Dermis blood vessel endothelial cell (primary cell): ENCODE results near the gene TSPAN19. TPM values are rescaled to one million over a fixed set of nuclear protein-coding genes. Genes with fewer than 3 reads are reported as not detected.
"Not testable (repeated sequence)": the region's sequence is repeated elsewhere in the genome, so short reads cannot be mapped to it uniquely, and the experiment has no call there.

Source experiments
- DNase-seq: peaks from one replicate; pipeline ENCODE4 v3.0.0; 2010
- total RNA-seq: library from RNA; depleted of rRNA; stranded (reverse); fragments of >200 nt; gene quantifications from 2 replicates; pipeline ENCODE4 v1.2.3, GENCODE V29; 2014

Gene TSPAN19
- total RNA-seq: under 0.01 TPM in 1 of 2 replicates, not detected in the other

DNA sequence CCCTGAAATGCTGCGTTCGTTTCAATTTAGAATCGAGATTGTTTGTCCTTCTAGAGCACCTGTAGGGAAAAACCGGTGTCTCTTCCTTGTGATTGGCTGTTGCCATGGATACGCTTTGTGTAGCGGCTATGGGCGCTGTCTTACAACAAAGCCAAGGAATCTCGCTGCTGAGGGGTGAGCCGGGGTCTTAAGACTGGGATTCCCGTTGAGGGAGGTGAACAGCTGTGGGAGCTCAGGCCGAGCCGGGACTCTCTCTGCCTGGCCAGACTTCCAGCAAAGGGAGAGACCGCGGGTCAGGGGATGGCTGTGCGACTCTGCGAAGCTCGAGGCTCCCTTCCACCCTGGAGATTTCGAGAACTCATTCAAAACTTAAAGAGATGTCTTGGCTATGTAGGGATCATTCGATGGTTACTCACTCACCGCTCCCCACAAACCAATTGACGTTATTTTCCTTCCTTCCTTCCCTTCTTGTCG is at the start of gene TSPAN19, which contains the start of gene LRRIQ1:
Gene TSPAN19 (minus strand): TSS at position 44 of the 474 bp plus-strand sequence. CDS start 6,331 bp downstream, outside the sequence.
Gene LRRIQ1 (plus strand): TSS at position 118 of the 474 bp plus-strand sequence. CDS start 1,826 bp downstream, outside the sequence.
- DNase-seq: peak; percentile 88

DNA sequence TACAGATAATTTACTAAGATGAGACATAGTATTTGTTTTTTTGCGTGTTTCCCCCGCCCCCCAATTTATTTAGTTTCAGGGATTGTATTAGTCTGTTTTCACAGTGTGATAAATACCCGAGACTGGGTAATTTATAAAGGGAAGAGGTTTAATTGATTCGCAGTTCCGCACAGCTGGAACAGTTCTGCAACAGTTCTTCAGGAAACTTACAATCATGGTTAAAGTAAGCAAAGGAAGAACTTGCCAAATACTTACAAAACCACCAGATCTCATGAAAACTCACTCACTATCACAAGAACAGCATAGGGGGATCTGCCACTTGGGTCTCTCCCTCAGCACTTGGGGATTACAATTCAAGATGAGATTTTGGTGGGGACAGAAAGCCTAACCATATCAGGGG is 49.0 kb upstream of the TSPAN19 start:
- no peak for DNase-seq

DNA sequence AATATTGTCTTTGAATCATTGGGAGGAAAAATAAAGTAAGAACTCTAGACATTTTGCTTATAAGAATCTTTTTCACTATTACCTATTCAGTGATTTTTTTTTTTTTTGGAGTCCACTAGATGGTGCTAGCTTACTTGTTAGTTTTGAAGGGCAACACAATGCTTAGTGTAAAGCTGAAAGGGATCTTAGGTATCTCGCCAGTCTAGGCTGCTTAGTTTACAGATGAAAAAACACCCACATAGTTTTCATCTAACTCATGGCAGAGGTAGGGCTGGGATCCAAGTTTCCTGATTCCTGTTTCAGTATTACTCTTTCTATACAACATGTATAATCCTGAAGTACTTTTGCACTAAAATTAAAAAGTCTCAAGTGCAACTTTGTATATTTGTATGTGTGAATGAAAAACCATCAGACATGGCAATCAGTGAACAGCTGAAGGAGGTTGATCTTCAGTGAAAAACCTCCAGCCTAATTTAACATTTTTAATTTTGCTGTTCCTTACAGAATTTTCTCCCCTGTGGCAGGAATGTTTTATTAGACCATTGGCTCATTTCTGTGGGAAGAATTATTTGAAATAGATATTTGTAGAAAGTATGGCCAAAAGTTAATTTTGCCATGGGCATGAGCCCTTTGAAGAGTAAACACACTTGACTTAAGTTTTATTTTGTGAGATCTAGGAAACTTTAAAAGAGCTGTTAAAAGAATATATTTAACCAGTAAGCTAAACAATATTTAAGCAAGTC is 40.8 kb upstream of the TSPAN19 start:
- peak; percentile 63 for DNase-seq

DNA sequence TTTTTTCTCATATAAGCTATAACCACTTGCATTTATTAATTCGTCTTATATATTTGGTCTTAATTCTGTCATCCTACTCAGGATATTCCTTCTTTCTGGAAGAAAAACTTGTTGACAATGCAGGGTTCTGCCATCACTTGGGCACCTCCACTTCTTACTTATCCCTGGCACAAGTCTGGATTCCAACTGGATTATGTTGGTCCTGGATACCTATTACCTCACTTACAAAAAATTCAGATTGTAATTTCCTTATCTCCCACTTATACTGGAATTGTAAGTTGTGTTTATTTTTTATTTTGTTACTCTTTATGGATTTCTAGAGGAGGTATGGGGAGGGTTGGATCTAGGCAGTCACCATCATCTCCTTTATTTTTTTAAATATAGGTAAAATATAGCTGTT is 36.7 kb upstream of the TSPAN19 start:
- DNase-seq: no peak

DNA sequence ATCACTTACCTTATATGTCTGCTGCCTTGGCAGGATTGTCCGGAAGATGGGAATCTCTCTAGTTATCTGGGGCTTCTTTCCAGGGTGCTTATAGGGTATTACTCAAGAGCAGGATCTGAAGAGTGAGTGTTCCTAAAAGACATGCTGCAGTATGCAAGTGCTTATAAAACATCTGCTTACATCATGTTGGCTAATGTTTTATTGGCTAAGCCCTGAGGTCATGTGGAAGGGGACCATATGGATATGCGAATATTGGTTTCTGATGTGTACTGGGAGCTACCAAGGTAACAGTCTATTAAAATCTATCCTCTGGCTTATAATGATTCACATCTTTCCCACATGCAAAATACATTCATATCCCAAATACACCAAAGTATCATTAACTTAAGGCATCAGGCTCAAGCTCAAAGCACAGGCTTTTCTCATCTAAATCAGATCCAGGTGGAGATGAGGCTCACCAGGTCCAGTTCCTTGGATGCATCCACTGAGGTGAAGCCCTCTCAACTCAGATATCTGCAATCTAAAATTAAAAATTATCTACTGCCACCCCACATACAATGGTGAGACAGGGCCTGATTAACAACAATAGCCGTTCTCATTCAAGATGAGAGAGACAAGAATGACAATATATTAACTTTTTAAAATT is 29.9 kb upstream of the TSPAN19 start:
- no peak for DNase-seq

DNA sequence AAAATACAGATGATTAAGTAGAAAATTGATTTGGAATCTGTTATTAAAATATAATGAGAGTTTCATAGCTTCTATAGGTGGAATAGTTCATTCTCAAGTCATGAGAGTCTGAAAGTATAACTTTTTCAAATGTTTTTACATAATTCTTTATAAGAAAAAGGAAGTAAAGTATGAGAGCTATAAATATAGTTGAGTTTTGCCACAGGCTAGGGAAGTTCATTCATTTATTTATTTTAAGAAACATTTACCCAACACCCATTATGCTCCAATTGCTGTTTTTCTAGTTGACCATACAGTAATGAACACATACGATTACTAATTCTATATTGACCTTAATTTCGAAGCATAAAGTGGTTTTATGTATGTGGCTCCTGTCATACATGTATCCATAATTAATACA is 24.8 kb upstream of the TSPAN19 start:
- DNase-seq: no peak

DNA sequence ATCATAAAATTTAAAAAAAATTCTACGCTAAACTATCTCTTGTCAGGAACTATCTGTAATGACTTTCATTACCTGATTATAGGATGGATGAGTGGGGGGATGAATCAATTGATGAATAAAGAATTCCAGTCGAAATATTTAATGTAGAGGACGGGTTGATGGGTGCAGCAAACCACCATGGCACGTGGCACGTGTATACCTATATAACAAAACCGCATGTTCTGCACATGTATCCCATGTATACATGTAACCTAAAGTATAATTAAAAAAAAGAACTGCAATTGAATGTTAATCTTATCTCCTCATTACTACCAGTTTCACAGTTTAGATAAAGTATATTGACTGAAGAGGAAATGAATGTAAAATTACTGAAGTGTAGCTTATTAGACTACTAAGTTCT is 23.5 kb upstream of the TSPAN19 start:
- DNase-seq: no peak

DNA sequence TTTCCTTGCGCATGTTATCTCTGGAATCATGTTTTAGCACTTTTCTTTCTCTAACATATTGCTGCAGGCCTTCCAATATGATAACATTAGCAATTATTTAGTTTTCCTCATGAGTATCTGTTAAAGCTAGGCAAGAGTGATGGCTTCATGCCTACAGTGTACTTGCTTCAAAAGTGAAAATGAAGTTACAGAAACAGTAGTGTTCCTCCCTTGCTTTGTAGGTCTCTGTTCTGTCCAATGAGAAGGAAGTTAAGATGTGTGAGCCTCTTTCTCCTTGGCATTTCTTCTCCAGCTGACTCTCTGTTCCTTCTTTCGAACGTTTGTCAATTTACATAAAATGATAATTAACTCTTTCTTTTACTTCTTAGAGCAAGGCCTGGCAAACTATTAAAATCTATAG is 22.3 kb upstream of the TSPAN19 start:
- no peak for DNase-seq

DNA sequence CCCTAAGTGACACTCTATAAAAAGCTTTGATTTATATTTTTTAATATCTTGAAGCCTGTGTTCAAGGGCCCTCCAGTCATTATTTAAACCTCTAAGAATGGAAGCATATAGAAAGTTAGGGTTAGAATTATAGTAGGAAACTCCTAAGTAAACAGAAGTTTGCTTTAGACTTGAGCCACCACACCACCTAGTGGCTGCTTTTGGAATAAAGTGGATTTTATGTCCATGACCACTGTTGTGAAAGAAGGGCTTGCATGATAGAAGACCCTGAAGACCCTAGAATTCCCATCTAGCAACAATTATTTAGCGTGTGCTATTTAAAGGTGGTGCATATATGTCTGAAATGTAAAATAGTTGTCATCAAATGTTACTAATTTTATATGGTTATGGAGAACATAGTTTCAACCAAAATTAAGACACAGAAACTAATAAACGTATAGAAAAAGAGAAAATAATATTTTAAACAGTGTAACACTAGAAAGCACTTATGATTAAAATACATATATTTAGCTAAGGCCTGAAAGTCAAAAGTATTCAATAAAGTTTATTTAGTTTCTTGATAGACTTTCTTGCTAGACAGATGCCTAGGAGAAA is 21.4 kb upstream of the TSPAN19 start:
- peak; percentile 72 for DNase-seq

DNA sequence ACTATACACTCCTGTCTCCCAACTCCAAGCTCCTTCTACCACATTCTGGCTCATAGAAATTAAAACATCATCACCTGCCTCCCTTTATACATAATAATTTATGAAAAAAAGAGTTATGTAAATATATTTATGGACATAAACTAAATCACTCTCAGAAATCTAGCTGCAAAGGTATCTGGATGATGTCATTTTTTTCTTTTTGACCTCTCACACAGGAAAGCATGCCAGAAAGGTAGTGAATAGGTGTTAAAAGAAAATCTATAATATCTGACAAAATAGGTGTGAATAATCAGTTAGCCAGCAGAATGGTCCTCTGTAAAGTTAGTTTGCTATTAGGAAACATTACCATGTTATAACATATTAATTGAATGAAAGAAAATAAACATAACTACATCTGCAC is 7.8 kb upstream of the TSPAN19 start:
- DNase-seq: no peak

DNA sequence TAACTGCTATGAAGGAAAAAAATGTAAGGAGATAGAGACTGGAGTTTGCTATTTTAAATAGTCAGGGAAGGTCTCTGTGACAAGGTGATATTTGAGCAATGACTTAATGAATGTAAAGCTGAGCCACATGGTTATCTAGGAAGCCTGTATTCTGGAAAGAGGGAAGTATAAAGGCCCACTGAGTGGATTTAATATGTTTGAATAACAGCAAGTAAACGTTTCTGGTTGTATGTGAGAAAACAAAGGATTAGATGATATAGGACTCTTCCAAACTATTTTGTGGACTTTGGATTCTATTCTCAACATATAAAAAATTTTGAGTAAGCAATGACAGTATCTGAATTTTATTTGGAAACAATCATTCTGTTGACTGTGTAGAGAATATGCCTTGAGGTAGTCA is 5.3 kb upstream of the TSPAN19 start:
- DNase-seq: no peak

DNA sequence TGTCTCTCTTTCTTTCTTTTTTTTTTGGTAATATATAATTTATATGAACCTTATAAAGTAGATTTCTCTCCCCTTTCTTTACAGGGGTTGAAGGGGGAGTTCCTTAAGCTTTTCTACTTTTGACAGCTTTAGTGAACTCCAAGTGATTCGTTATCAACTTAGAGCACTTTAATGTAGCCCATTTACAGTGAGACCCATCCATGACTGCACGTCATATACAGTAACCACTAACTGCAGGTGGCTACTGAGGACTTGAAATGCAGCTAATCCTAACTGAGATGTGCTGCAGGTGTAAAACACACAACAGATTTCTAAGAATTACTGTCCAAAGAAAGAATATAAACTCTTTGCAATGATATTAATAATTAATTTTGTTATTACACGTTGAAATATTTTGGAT is 656 bp upstream of the TSPAN19 start:
- DNase-seq: no peak

DNA sequence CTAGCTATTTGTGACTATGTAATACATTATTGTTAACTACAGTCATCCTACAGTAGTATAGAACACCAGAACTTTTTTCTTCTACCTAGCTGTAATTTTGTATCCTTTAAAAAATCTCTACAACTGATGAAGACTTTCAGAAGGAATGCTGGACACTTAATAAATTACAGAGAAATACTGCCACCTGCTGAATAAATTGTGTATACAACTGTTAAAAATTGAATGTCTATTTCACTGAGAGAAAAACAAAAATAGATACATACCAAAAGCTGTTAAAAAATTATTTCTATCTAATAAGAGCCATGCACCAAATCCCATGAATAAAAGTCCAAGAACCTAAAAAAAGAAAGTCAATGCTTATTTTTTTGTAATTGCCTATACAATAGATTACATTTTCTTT is 6.6 kb downstream of the TSPAN19 start:
- DNase-seq: peak; percentile 39

DNA sequence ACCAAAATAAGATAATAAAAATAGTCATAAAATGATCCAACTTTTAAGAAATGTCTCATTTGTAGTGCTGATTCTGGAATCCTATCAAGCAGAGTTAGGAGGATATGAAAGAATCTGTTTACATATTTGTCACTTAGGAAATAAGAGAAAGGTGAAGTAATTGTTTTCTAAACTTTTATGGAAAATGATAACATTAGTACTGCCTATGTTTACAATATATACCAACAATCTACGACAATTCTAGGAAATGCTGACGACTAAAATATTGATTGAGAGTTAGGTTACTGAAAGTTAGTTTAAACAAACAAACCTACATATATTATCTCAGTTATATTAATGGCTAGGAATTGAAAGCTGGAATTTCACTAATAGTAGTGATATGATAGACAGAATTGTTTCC is 18.0 kb downstream of the TSPAN19 start:
- no peak for DNase-seq

DNA sequence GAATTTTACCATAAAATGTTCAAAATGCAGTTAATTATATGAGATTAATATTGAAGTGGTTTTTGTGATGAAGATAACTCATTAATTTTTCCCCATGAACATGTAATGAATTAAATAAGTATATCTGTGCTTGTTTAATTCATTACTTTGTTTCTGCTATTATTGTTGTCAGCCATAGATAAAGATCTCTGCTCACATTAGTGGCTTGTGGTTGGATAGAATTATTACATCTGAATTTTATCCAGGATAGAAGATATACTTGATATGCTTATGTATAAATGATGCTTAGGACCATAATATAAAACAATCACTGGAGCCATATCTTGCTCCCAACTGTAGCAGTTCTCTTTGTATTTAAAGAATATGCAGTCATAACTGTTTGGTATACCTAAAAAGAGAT is 18.5 kb downstream of the TSPAN19 start:
- DNase-seq: no peak

DNA sequence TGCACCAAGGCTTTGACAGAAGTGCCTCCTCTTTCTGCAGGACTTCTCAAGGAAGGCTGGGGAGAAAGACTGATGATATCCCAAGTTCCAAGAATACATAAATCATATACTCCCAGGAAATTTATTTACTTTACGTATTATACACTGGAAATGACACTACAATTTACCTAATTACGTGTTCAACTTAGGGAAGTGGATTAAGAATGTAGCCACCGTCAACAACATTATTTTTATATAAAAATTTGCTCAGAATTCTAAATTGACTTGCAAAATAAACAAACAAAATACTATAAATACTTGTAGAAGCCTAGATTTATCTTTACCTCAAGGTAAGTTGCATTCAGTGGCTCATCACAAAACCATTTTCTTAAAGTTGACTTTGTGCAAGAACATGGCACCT is 18.9 kb downstream of the TSPAN19 start:
- DNase-seq: no peak

DNA sequence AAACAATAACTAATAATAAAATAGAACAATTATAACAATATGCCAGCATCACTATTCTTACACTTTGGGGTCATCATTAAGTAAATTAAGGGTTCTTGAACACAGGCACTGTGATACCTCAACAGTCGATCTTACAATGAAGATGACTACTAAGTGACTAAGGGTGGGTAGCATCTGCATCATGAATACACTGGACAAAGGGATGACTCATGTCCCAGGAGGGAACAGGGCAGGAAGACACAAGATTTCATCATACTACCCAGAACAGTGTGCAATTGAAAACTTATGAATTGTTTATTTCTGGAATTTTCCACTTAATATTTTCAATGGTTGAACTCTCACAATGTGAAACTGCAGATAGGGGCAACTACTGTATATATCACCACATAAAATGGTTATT is 19.7 kb downstream of the TSPAN19 start:
- DNase-seq: peak; percentile 80

DNA sequence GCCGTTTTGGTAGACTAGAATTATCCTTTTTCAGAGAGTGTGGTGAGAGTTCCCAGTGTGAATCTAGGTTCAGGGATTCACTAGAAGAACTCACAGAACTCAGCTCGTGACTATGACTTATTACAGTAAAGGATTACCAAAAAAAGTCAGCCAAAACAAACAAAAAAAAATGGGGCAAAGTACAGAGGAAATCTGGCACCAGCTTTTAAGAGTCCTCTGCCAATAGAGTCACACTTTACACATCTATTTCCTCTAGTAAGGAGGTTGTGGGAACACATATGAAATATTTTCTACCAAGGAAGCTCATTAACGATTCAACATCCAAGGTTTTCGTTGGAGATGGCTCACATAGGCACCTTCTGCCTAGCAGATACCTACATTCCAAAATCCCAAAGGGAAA is 28.2 kb downstream of the TSPAN19 start:
- DNase-seq: peak; percentile 59

DNA sequence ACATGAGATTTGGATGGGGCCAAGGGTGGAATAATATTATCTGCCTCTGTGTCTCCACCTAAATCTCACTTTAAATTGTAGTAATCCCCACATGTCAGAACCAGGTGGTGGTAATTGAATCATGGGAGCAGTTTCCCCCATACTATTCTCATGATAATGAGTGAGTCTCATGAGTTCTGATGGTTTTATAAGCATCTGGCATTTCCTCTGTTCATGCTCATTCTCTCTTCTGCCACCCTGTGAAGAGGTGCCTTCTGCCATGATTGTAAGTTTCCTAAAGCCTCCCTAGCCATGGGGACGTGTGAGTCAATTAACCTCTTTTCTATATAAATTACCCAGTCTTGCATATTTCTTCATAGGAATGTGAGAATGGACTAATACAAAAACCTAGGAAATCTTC is 29.9 kb downstream of the TSPAN19 start:
- no peak for DNase-seq

DNA sequence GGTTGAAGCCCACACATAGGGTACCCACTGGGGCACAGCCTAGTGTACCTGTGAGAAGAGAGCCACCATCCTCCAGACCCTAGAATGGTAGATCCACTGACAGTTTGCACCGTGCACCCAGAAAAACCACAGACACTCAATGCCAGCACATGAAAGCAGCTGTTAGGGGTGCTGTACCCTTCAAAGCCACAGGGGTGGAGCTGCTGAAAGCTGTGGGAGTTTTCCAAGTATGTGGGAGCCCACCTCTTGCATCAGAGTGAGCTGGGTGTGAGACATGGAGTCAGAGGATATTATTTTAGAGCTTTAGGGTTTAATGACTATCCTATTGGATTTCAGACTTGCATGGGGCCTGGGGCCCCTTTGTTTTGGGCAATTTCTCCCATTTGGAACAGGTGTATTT is 30.5 kb downstream of the TSPAN19 start:
- DNase-seq: no peak

DNA sequence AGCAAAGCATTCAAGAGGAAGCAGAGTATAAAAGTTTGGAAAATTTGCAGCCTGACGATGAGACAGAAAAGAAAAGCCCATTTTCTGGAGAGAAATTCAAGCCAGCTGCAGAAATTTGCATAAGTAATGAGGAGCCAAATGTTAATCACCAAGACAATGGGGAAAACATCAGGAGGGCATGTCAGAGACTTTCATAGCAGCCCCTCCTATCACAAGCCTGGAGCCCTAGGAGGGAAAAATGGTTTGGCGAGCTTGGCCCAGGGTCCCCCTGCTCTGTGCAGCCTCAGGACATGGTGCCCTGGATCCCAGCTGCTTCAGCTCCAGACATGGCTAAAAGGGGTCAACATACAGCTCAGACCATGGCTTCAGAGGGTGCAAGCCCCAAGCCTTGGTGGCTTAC is 31.0 kb downstream of the TSPAN19 start:
- not testable (repeated sequence) for DNase-seq

DNA sequence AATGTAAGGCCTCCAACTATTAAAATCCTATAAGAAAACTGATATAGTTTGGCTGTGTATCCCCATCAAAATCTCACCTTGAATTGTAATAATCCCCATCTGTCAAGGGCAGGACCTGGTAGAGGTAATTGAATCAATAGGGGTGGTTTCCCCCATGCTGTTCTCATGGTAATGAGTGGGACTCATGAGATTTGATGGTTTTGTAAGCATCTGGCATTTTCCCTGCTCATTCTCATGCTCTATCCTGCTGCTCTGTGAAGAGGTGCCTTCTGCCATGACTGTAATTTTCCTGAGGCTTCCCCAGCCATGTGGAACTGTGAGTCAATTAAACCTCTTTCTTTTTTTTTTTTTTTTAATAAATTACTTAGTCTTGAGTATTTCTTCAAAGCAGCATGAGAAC is 31.9 kb downstream of the TSPAN19 start:
- DNase-seq: no peak

DNA sequence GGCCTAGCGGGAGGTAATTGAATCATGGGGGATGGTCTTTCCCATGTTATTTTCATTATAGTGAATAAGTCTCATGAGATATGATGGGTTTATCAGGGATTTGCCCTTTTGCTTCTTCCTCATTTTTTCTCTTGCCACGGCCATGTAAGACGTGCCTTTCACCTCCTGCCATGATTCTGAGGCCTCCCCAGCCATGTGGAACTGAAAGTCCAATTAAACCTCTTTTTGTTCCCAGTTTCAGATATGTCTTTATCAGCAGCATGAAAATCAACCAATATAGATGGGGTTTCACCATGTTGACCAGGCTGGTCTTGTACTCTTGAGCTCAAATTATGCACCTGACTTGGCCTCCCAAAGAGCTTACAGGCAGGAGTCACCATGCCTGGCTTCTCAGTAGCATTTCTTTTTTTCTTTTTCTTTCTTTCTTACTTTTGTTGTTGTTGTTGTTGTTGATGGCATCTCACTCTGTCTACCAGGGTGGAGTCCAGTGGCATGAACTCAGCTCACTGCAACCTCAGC is 33.2 kb downstream of the TSPAN19 start:
- DNase-seq: no peak

DNA sequence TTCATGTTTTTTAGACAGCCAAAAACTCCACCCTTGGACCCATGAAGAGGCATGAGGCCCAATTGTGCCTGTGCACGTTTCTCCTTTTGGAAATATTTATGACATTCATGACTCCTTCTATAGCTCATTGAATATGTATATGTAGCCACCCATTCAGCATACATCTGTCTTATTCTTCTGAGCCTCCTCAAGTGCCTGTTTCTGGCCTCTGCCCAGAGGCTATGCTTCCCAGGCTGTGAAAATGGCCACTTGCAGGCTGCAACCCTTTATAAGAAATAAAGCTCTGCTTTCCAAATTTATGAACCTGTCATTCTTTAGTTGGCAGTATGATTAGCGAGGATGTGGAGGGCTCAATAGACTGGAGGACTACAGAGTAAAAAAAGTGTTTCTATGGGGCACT is 35.3 kb downstream of the TSPAN19 start:
- no peak for DNase-seq
